ENCODE measurements around the gene PACRG.

PACRG gene

GRCh38 chr6:163123098-163123497 is 395.3 kb downstream of the PACRG start:
- TF ChIP-seq, protein P1, sequence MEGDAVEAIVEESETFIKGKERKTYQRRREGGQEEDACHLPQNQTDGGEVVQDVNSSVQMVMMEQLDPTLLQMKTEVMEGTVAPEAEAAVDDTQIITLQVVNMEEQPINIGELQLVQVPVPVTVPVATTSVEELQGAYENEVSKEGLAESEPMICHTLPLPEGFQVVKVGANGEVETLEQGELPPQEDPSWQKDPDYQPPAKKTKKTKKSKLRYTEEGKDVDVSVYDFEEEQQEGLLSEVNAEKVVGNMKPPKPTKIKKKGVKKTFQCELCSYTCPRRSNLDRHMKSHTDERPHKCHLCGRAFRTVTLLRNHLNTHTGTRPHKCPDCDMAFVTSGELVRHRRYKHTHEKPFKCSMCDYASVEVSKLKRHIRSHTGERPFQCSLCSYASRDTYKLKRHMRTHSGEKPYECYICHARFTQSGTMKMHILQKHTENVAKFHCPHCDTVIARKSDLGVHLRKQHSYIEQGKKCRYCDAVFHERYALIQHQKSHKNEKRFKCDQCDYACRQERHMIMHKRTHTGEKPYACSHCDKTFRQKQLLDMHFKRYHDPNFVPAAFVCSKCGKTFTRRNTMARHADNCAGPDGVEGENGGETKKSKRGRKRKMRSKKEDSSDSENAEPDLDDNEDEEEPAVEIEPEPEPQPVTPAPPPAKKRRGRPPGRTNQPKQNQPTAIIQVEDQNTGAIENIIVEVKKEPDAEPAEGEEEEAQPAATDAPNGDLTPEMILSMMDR (IDR thresholded peaks at IDR 0.05; ENCODE audit: insufficient read depth, low read length, missing control alignments): no peak
- no peak for DNase-seq (ENCODE audit: low read depth, low spot score)
- CTCF ChIA-PET: no interaction called here
- POLR2A ChIA-PET: no interaction called here
- H3K4me3 ChIP-seq (ENCODE audit: low read depth, low read length): no peak overlapping the region

DNA sequence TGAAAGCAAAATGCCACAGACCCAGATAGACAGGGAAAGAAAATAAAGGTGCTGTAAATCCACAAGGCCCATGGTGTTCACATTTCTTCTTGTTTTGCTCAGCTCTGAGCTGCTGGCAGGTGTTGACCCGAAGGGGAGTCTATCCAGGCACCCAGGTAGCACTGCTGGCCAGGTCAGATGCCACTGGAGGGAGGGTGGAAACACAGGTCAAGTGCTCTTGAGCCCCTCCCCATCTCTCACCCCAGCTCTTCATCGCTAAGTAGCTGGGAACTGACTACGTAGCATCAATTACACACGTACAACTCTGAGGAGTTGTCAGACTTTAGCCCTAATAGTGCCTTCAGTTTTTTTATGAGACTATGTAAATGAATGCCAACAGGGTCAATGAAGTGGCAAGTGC is 399.0 kb downstream of the PACRG start:
- no peak overlapping the region for H3K4me3 ChIP-seq (ENCODE audit: low read depth, low read length)
- TF ChIP-seq, protein P1 (IDR thresholded peaks at IDR 0.05; ENCODE audit: insufficient read depth, low read length, missing control alignments): no peak
- CTCF ChIA-PET: no interaction called here
- DNase-seq (ENCODE audit: low read depth, low spot score): no peak
- POLR2A ChIA-PET: no interaction called here

GRCh38 chr6:163127587-163127986 is 399.8 kb downstream of the PACRG start:
- DNase-seq (ENCODE audit: low read depth, low spot score): no peak
- ChIA-PET CTCF (no interaction called here), POLR2A (no interaction called here)
- TF ChIP-seq, protein P1 (IDR thresholded peaks at IDR 0.05; ENCODE audit: insufficient read depth, low read length, missing control alignments): no peak
- no peak overlapping the region for H3K4me3 ChIP-seq (ENCODE audit: low read depth, low read length)

DNA sequence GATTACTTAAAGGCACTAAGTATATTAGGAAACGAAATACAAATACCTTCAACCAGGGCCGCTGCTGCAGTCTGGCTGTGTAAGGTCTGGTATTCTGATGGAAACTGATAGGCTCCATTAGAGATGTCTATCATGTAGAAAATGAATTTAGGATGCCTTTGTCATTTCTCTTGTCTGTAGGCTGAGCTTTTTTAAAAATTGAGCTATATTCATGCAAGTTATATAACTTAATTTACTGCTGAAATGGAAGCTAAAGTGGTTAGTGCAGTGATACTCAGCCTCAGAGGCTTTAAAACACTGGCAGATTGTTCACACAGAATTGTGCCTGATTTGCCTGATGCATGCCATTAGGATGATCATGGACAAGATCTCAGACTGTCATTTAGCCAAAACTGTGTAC is 400.6 kb downstream of the PACRG start:
- CTCF ChIA-PET: no interaction called here
- no peak for DNase-seq (ENCODE audit: low read depth, low spot score)
- POLR2A ChIA-PET: no interaction called here
- TF ChIP-seq, protein P1 (IDR thresholded peaks at IDR 0.05; ENCODE audit: insufficient read depth, low read length, missing control alignments): no peak
- no peak overlapping the region for H3K4me3 ChIP-seq (ENCODE audit: low read depth, low read length)

- H3K4me3 ChIP-seq (ENCODE audit: low read depth, low read length): no peak overlapping the region
- DNase-seq (ENCODE audit: low read depth, low spot score): no peak
- ChIA-PET CTCF (no interaction called here), POLR2A (no interaction called here)
- TF ChIP-seq, protein P1 (IDR thresholded peaks at IDR 0.05; ENCODE audit: insufficient read depth, low read length, missing control alignments): no peak
Observed at GRCh38 chr6:163132050-163132750, 404.4 kb downstream of the PACRG start.

- no peak for DNase-seq (ENCODE audit: low read depth, low spot score)
- CTCF ChIA-PET: no interaction called here
- no peak overlapping the region for H3K4me3 ChIP-seq (ENCODE audit: low read depth, low read length)
- POLR2A ChIA-PET: no interaction called here
- TF ChIP-seq, protein P1 (IDR thresholded peaks at IDR 0.05; ENCODE audit: insufficient read depth, low read length, missing control alignments): no peak
Observed at GRCh38 chr6:163133017-163133416, 405.2 kb downstream of the PACRG start.

Measured in AG04449 (cell line).